Measurements from ENCODE around the gene CMC1.

DNA sequence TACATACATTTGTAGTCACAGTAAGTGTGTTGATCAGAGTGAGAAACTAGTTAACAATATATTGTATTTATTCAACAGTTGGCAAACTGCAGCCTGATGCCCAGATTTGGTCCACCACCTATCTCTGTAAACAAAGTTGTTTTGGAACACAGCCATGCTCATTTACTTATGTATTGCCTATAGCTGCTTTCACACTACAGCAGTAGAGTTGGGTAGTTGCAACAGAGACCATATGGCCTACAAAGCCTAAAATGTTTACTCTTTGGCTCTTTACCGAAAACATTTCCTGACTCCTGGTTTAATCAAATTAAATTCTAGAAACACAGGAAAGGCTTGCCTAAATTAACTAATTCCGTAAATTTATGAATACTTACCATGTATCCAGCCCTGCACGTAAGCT, 39.4 kb downstream of the CMC1 start:
- TF ChIP-seq, protein P1, sequence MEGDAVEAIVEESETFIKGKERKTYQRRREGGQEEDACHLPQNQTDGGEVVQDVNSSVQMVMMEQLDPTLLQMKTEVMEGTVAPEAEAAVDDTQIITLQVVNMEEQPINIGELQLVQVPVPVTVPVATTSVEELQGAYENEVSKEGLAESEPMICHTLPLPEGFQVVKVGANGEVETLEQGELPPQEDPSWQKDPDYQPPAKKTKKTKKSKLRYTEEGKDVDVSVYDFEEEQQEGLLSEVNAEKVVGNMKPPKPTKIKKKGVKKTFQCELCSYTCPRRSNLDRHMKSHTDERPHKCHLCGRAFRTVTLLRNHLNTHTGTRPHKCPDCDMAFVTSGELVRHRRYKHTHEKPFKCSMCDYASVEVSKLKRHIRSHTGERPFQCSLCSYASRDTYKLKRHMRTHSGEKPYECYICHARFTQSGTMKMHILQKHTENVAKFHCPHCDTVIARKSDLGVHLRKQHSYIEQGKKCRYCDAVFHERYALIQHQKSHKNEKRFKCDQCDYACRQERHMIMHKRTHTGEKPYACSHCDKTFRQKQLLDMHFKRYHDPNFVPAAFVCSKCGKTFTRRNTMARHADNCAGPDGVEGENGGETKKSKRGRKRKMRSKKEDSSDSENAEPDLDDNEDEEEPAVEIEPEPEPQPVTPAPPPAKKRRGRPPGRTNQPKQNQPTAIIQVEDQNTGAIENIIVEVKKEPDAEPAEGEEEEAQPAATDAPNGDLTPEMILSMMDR (IDR thresholded peaks at IDR 0.05), result no peak
- no peak for TF ChIP-seq POLR2A (IDR thresholded peaks at IDR 0.05)

All from testis (tissue), 2 donors.